Panc1 (cell line): ENCODE data around the gene RADIL. TPM values are rescaled to one million over a fixed set of nuclear protein-coding genes. Genes with fewer than 3 reads are reported as not detected.
A peak's percentile ranks its signal among the peaks of the same experiment; 100 is the strongest.
"Not testable (repeated sequence)": the region's sequence is repeated elsewhere in the genome, so short reads cannot be mapped to it uniquely, and the experiment has no call there.

Source experiments
- ATAC-seq: fragments of 200-7000 bp; cut with Tn5 transposase; 2 replicates; pipeline ENCODE4 v1.9.1; 2020; ENCODE audit warnings: mild to moderate bottlenecking, moderate library complexity
- BruUV-seq: library from RNA; stranded (reverse); fragments of 400-500 nt; replicated peaks from 2 replicates; lab custom pipeline; 2021; lab: Mats Ljungman, UMichigan
- CTCF ChIA-PET: fragments of 300-600 bp; sonication (Branson Sonifier 250); formaldehyde crosslinking; loops from one replicate; lab custom pipeline; 2022; ENCODE audit warnings: antibody characterized with exemption; lab: Charles Lee
- POLR2A ChIA-PET: fragments of 300-600 bp; sonication (Branson Sonifier 250); formaldehyde crosslinking; loops from one replicate; lab custom pipeline; 2022; ENCODE audit warnings: antibody characterized with exemption; lab: Charles Lee
- DNase-seq: peaks from one replicate; pipeline ENCODE4 v3.0.0-alpha.2; 2010; ENCODE audit warnings: low read depth, low spot score
- H3K27ac ChIP-seq: 2 replicates; pipeline ENCODE4 v1.5.1; 2011; ENCODE audit warnings: mild to moderate bottlenecking, low read length, inconsistent platforms
- H3K27me3 ChIP-seq: fragments of 200-500 bp; sonication (Bioruptor generic); 2 replicates; pipeline ENCODE4 v1.6.0; 2014; ENCODE audit warnings: low read length, inconsistent platforms; ENCODE audit not compliant: control insufficient read depth, insufficient read depth
- H3K36me3 ChIP-seq: fragments of 200-500 bp; sonication (Bioruptor generic); 2 replicates; pipeline ENCODE4 v1.5.1; 2014; ENCODE audit warnings: inconsistent platforms, mild to moderate bottlenecking, low read length, moderate library complexity; ENCODE audit not compliant: control insufficient read depth, insufficient read depth
- H3K4me1 ChIP-seq: 2 replicates; pipeline ENCODE4 v1.5.1; 2011; ENCODE audit warnings: inconsistent platforms, mild to moderate bottlenecking, low read length, moderate library complexity; ENCODE audit not compliant: control insufficient read depth, insufficient read depth
- H3K4me3 ChIP-seq, 2 experiments: 2 replicates each; pipeline ENCODE4 v1.5.1; 2011 to 2012; ENCODE audit warnings: low read depth in 2 of 2, low read length in 2 of 2, mild to moderate bottlenecking in 2 of 2, inconsistent platforms in 1 of 2, moderate library complexity in 1 of 2
- H3K9me3 ChIP-seq: fragments of 200-500 bp; sonication (Bioruptor generic); 2 replicates; pipeline ENCODE4 v1.5.1; 2014; ENCODE audit warnings: low read depth, mild to moderate bottlenecking, inconsistent platforms, low read length, moderate library complexity; ENCODE audit not compliant: control insufficient read depth, insufficient read depth
- POLR2AphosphoS5 ChIP-seq: IDR thresholded peaks from 2 replicates; pipeline ENCODE4 v1.6.1; 2012; ENCODE audit warnings: mild to moderate bottlenecking, low read depth, low read length, moderate library complexity
- REST ChIP-seq, 2 experiments: IDR thresholded peaks; 2 replicates each; pipeline ENCODE4 v1.6.1; 2011 to 2012; ENCODE audit warnings: low read depth in 2 of 2, control low read depth in 1 of 2, low read length in 1 of 2, mild to moderate bottlenecking in 1 of 2, moderate library complexity in 1 of 2; ENCODE audit not compliant: insufficient read depth in 1 of 2
- SIN3A ChIP-seq: IDR thresholded peaks from 2 replicates; pipeline ENCODE4 v1.6.1; 2012; ENCODE audit warnings: low read depth, mild to moderate bottlenecking, low read length, moderate library complexity, borderline replicate concordance; ENCODE audit not compliant: insufficient read depth
- TCF7L2 ChIP-seq: IDR thresholded peaks from 2 replicates; pipeline ENCODE4 v1.6.1; 2011; ENCODE audit warnings: mild to moderate bottlenecking, low read depth, low read length, inconsistent platforms
- in situ Hi-C: cut with HindIII; loops from 2 replicates; pipeline ENCODE4 v1.10.0; 2016; ENCODE audit warnings: low sequenced_read_pairs, low pct_unique_long_range_greater_than_20kb
- intact Hi-C: fragments of 100-400 bp; cut with micrococcal nuclease; formaldehyde crosslinking; loops from one replicate; pipeline ENCODE4 v1.10.0; 2022; ENCODE audit not compliant: unreplicated experiment
- total RNA-seq: library from RNA; stranded (reverse); gene quantifications from one replicate; pipeline ENCODE4 v1.2.1, GENCODE V29; 2021; ENCODE audit not compliant: unreplicated experiment
- TF ChIP-seq, protein P1 (sequence below): fragments of 450-650 bp; IDR thresholded peaks from 2 replicates; pipeline ENCODE4 v1.5.1; 2017; ENCODE audit warnings: mild to moderate bottlenecking

The RADIL gene
- total RNA-seq, 1 experiment from 2014 or later = 1.3 TPM

DNA sequence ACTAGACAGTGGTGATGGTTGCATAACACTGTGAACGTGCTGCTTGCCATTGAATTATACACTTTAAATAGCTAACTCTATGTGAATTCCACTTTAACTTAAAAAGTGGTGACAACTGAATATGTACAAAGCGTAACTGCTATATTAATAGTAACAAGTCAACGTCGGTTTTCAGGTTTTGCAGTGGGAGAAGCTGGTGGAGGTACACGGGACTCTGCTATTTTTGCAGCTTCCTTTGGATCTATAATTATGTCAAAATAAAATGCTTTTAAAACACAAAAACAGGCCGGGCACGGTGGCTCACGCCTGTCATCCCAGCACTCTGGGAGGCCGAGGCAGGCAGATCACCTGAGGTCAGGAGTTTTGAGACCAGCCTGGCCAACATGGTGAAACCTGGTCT, 87.1 kb downstream of the RADIL start:
- H3K9me3 ChIP-seq = no peaks in the 10 kb centered on the region
- DNase-seq (no peak), ATAC-seq (no peak)
- CTCF ChIA-PET = interaction anchor here (1.0 kb wide), 1 partner anchor 377 kb away, joined by 5 read pairs; no protein-coding TSS in a partner anchor
- BruUV-seq = no TSS peak
- no peak overlapping the region for H3K27ac ChIP-seq
- no peaks in the 10 kb centered on the region for H3K27me3 ChIP-seq
- POLR2A ChIA-PET = no interaction called here
- no peak overlapping the region for H3K4me3 ChIP-seq
- intact Hi-C loops = no loop called here
- in situ Hi-C loops = no loop called here
- peaks cover 3% of the 10 kb centered on the region; the same call in 1 of the 2 replicates for H3K4me1 ChIP-seq
- TF ChIP-seq POLR2AphosphoS5 (no peak), SIN3A (no peak), TCF7L2 (no peak), REST (IDR thresholded peaks at IDR 0.05; ENCODE audit: insufficient read depth in 1 of 2, low read depth in 2 of 2, low read length in 1 of 2) (no peak)
- TF ChIP-seq, protein P1, sequence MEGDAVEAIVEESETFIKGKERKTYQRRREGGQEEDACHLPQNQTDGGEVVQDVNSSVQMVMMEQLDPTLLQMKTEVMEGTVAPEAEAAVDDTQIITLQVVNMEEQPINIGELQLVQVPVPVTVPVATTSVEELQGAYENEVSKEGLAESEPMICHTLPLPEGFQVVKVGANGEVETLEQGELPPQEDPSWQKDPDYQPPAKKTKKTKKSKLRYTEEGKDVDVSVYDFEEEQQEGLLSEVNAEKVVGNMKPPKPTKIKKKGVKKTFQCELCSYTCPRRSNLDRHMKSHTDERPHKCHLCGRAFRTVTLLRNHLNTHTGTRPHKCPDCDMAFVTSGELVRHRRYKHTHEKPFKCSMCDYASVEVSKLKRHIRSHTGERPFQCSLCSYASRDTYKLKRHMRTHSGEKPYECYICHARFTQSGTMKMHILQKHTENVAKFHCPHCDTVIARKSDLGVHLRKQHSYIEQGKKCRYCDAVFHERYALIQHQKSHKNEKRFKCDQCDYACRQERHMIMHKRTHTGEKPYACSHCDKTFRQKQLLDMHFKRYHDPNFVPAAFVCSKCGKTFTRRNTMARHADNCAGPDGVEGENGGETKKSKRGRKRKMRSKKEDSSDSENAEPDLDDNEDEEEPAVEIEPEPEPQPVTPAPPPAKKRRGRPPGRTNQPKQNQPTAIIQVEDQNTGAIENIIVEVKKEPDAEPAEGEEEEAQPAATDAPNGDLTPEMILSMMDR = no peak
- no peaks in the 10 kb centered on the region; the same call in 1 of the 2 replicates for H3K36me3 ChIP-seq

- in situ Hi-C loops (no loop called here), intact Hi-C loops (no loop called here)
- TSS peak; percentile 44 for BruUV-seq
- ATAC-seq (no peak), DNase-seq (no peak)
- Histone ChIP-seq H3K4me3 (no peak overlapping the region), H3K9me3 (no peaks in the 10 kb centered on the region), H3K27ac (no peak overlapping the region), H3K27me3 (no peaks in the 10 kb centered on the region), H3K4me1 (peaks cover 3% of the 10 kb centered on the region; the same call in 1 of the 2 replicates), H3K36me3 (no peaks in the 10 kb centered on the region; the same call in 1 of the 2 replicates)
- TF ChIP-seq TCF7L2 = no peak
- no peak for TF ChIP-seq POLR2AphosphoS5
- TF ChIP-seq REST (IDR thresholded peaks at IDR 0.05; ENCODE audit: insufficient read depth in 1 of 2, low read depth in 2 of 2, low read length in 1 of 2) = no peak
- no peak for TF ChIP-seq SIN3A
- TF ChIP-seq, protein P1 = no peak
- ChIA-PET CTCF (interaction anchor here (0.7 kb wide), 1 partner anchor 300 kb away, joined by 7 read pairs; no protein-coding TSS in a partner anchor), POLR2A (no interaction called here)
Observed at GRCh38 chr7:4794591-4795350, 88.7 kb downstream of the RADIL start.

DNA sequence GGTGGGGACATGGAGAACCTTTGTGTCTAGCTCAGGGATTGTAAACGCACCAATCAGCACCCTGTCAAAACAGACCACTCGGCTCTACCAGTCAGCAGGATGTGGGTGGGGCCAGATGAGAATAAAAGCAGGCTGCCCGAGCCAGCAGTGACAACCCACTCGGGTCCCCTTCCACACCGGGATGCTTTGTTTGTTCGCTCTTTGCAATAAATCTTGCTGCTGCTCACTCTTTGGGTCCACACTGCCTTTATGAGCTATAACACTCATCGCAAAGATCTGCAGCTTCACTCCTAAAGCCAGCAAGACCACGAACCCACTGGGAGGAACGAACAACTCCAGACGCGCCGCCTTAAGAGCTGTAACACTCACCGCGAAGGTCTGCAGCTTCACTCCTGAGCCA, 89.3 kb downstream of the RADIL start:
- ATAC-seq = not testable (repeated sequence)

More for the DNA sequence above, 89.3 kb downstream of the RADIL start:
- in situ Hi-C loops, H3K4me3 ChIP-seq, CTCF ChIA-PET, H3K27me3 ChIP-seq, BruUV-seq, H3K27ac ChIP-seq, POLR2A ChIA-PET, H3K9me3 ChIP-seq, H3K4me1 ChIP-seq, intact Hi-C loops, DNase-seq, H3K36me3 ChIP-seq: not testable (repeated sequence)
